Stimulated activated CD4-positive, alpha-beta T cell treated with anti-CD3 and anti-CD28 coated beads, Interleukin-15, amount 100 ng/mL, for 24 hours (primary cell): ENCODE results near the gene PYROXD2.

Experiments
- DNase-seq: peaks from one replicate; pipeline ENCODE4 v3.0.0-alpha.2; 2020

PYROXD2 gene

GRCh38 chr10:98414932-98415730, at the start of gene PYROXD2:
Gene PYROXD2, minus strand, starts transcription at chr10:98415182. Its CDS starts 47 bp downstream, at chr10:98415135.
- DNase-seq = peak; percentile 55

GRCh38 chr10:98463976-98464754, 49.2 kb upstream of the PYROXD2 start:
- no peak for DNase-seq

DNA sequence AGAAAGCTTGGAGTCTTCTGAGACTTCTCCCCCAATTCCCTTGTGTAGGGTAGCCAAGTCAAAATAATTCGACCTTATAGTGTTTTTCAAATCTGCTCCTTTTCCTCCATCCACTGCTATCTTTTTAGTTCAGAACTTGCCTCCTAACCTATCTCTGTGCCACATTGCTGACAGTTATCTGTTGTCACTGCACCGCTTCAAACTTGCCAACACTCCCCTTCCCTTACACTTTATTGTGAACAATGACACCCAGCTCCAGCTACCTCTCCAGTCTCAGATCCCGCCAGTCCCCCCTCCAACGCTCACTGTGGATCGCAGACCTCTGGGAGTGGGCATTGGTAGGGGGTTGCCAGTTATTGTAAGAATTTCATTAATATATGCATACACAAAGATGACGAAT, 48.0 kb upstream of the PYROXD2 start:
- DNase-seq = no peak

- no peak for DNase-seq
These were observed 46.5 kb upstream of the PYROXD2 start for GRCh38 chr10:98461500-98461842.

- no peak for DNase-seq
These were observed 46.0 kb upstream of the PYROXD2 start for GRCh38 chr10:98460837-98461499.

- no peak for DNase-seq
These were observed 44.1 kb upstream of the PYROXD2 start for GRCh38 chr10:98458809-98459784.

- DNase-seq = no peak
These were observed 42.7 kb upstream of the PYROXD2 start for GRCh38 chr10:98457721-98458120.

DNA sequence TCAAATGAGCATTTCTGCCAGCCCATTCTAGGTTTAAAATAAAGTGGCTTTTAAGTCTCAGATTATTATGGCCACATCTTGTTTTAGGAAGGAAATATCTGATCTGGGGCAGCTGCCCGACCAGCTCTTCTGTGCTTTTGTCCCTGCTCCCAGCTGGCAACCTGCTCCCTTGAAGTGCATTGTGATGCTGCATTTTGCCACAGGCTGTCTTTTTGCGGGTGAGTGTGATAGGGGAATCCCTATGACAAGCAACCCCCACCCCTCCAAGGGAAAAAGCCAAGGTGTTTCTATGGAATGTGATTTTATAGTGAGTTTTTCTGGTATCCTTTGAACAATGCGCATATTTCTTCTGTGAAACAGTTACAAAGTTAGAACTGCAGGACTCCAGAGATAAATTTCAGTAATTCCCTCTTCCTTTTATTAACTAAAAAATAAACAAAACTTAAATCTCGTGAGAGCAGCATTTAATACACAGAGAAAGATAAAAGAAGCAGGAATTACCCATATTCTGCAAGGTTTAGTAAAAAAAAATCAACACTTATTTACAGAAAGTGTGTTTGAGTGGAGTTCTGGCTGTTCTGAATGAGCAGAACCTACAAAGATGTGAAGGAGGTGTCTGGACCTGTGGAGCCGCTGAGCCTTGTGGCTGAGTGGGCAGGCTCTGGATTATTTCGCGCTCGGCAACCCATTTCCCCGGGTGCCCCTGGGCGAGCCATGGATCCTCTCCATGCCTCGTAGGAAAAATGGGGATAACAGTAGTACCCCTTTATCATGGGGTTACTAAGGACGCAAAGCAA, 41.9 kb upstream of the PYROXD2 start:
- no peak for DNase-seq

DNA sequence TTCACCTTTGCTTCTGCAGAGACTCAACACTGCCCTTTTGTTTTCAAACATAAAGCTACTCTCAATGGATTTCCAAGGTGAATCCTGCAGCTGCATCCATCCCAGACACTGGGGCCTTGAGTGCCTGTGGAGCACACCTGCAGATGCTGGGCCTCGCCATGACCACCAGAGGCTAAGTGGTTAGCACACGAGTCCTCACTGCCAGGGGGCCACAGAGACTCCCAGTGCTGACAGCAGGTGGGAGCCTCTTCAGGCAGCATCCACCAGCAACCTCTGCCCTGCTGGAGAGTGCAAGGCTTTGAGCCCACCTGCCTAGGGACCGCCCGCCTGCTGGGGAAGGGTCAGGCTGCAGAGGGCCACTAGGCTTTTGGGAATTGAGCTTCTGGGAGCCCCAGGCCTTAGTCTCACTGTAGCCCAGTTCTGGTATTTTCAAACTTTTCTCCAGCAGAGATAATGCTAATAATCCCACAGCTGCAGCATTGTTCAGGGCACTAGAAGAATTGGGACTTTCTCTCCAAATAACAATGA, 41.1 kb upstream of the PYROXD2 start:
- DNase-seq = no peak

DNA sequence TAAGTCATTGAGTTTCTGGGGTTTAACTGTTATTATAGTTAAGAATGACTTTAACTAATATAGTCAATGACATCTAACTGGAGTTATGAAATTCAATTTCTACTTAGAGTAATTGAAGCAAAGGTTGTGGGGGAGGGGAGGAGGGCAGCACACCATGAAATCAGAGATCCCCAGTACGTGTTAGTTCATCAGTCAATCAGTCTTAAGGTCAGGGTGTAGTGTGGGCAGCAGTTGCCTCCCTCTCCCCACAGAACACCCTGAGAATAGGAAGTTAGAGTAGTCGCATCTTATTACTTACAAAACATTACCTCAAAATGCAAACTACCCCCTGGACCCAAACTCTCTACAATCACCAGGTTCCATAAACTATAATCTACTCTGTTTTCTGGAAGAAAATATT, 38.7 kb upstream of the PYROXD2 start:
- DNase-seq = no peak

DNA sequence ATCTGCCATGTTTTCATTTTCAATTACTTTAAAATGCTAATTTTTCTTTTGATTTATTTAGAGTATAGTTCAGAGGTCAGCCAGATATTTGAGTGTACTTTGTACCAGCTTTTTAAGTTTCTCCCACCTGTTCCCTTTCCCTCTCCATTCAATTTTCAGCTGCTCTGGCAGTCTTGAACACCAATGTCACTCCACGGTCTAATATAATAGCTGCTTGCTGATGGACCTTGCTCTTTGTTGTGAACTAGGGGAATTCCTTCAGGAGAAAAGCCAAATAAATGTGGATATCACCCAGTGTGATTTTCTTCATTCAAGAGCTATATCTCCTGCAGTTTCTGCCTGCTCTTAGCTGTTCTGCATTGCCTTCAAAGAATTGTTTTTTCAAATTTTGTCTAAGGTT, 35.6 kb upstream of the PYROXD2 start:
- no peak for DNase-seq

GRCh38 chr10:98449287-98449686, 34.3 kb upstream of the PYROXD2 start:
- DNase-seq = no peak

- DNase-seq = peak; percentile 90
These were observed 31.8 kb upstream of the PYROXD2 start, which contains the start of gene HPS1 for GRCh38 chr10:98446661-98447221. Gene HPS1, minus strand, starts transcription at chr10:98446935. Its CDS starts 3,695 bp downstream, at chr10:98443240.

DNA sequence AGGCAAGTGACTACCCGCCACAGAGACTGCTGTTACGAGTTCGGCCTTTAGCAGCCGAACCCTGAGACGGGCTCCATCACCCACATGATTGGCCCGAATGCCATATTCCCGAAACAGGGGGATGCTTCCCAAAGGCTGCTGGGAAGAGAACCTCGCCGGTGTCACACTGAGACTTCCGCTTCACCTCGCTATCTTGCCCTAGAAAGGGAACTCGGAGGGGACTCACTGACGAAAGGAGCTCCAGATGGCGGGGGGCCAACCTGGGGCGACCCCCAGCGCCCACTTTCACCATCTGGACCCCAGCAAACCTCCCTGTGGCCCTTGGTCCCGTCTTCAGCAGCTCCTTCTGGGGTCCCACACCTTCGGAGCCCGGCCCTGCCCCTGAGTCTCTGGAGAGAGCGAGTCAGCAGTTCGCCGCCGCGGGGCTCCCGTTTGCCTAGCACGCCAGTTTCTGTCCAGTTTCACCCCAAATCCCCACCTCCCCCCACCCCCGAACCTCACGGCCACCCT, 31.2 kb upstream of the PYROXD2 start:
- peak; percentile 56 for DNase-seq

DNA sequence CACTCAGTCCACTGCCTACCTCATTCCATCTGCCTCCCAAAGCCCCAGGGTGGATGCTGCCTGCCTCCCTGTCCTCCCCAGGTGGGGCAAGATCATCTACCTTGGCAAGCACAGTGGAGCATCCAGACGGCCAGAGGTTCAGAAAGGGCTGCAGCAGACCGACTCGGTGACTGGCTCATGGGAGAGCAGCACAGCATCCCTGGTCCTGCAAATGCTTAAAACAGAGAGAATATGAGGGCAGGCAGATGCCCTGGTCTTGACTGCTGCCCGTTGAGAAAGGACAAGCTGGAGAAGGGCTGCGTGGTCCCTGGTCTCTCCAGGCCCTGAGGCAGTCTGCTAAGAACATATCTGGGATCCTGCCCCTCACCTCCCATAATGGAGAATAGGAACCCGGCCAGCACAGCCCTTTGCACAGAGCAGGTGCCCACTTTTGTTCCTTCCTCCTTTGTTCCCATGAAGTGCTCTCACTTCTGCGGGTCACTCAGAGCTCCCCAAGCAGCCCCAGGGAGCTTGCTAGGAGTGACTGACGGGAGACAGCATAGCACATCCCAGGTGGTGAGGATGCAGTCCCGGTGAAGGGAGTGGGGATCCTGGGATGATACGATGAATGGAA, 30.3 kb upstream of the PYROXD2 start:
- no peak for DNase-seq

- no peak for DNase-seq
These were observed 29.5 kb upstream of the PYROXD2 start for GRCh38 chr10:98444314-98445006.

DNA sequence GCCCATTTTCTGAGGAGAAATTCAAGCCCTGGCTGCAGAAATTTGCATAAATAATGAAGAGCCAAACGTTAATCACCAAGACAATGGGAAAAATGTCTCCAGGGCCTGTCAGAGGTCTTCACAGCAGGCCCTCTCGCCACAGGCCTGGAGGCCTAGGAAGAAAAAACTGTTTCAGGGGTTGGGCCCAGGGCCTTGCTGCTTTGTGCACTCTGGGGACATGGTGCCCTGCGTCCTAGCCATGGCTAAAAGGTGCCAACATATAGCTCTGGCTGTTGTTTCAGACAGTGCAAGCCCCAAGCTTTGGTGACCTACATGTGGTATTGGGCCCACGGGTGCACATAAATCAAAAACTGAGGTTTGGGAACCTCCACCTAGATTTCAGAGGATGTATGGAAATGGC, 23.7 kb upstream of the PYROXD2 start:
- DNase-seq = no peak

DNA sequence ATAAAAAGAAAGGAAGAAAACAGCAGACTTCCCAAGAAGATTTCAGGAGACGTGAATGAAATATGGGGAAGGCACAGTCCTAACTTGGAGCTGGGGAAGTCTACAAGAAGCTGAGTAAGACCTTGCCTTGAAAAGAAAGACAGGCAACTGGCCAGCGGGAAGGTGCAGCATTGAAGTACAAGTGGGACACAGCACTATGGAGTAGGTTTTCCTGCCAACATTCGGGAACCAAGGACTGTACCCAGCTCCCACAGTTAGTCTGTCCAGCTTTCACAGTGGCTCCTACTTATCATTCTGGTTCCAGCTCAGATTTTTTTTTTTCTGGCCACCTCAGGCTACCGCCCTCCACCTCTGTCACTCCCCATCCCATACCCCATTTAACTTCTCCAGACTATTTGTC, 21.7 kb upstream of the PYROXD2 start:
- DNase-seq = no peak

DNA sequence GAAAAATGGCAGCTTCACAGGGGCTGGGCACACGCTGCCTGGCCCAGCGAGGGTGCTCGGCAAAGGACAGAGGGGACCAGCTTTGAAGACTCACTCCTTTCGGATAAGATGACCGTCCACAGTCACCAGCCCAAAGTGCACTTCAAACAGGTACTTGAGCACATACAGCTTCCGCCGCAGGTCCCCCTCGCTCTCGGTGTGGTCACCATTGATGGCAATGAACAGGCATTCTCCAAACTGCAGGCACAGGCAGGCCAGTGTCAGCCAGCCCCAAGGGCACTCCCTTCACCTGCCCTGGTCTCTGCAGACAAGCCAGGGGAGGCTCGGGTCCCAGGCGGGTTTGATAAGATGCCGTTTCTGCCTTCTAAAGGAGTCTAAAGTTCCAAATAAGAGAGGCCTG, 20.2 kb upstream of the PYROXD2 start:
- no peak for DNase-seq
